ENCODE measurements around the gene LRMDA. TPM values are rescaled to one million over a fixed set of nuclear protein-coding genes. Genes with fewer than 3 reads are reported as not detected.

LRMDA gene
- total and polyA plus RNA-seq, 2 of the 4 experiments (the other 2 are of a cell fraction): 0.07 TPM; not detected in 1

GRCh38 chr10:75582102-75582501, 150.7 kb downstream of the LRMDA start:
- H2AK9ac ChIP-seq (replicated peaks; ENCODE audit: low read depth, low read length, poor library complexity): no peak overlapping the region
- no peak overlapping the region for H4K91ac ChIP-seq (ENCODE audit: insufficient read depth, low read depth, low read length)
- H2AK5ac ChIP-seq (ENCODE audit: low read depth, low read length): no peak overlapping the region
- H3K36me3 ChIP-seq (ENCODE audit: control insufficient read depth, insufficient read depth, low read length): no peaks in the 10 kb centered on the region
- H2BK15ac ChIP-seq (ENCODE audit: low read depth, low read length): no peak overlapping the region
- no peak overlapping the region for H3K4me3 ChIP-seq (ENCODE audit: insufficient read depth, low read depth, low read length)
- dilution Hi-C loops (cut with HindIII; ENCODE audit: low sequenced_read_pairs, unreplicated experiment) (no loop called here), in situ Hi-C loops (cut with MboI; ENCODE audit: low sequenced_read_pairs) (no loop called here), intact Hi-C loops (cut with micrococcal nuclease) (no loop called here)
- no CpG with 5 or more reads among the region's 1 CpG for WGBS, 2 experiments (ENCODE audit: extremely low coverage in 2 of 2, insufficient read length in 1 of 2)
- ATAC-seq (ENCODE audit: low read depth) (no peak), DNase-seq (no peak)
- no peaks in the 10 kb centered on the region for H3K4me1 ChIP-seq (ENCODE audit: control insufficient read depth, insufficient read depth, low read length)
- H4K20me1 ChIP-seq (ENCODE audit: insufficient read depth, low read length): no peaks in the 10 kb centered on the region
- H3K9me1 ChIP-seq (ENCODE audit: insufficient read depth, low read length): no peaks in the 10 kb centered on the region
- H4K5ac ChIP-seq (ENCODE audit: low read depth, low read length): no peak overlapping the region
- no peak overlapping the region for H3K27ac ChIP-seq (ENCODE audit: insufficient read depth, low read length)
- H2BK120ac ChIP-seq (ENCODE audit: low read depth, low read length): no peak overlapping the region
- no peak overlapping the region for H3K4me2 ChIP-seq (ENCODE audit: low read depth, low read length)
- CTCF ChIA-PET: no interaction called here
- no peak overlapping the region for H4K8ac ChIP-seq (ENCODE audit: low read depth in 2 of 2, low read length in 2 of 2)
- no peak overlapping the region for H3K9ac ChIP-seq (ENCODE audit: low read depth, low read length)
- POLR2A ChIA-PET (ENCODE audit: unreplicated experiment): no interaction called here
- no peak overlapping the region for H3K23ac ChIP-seq (ENCODE audit: low read depth, low read length)
- H2BK20ac ChIP-seq (ENCODE audit: low read depth, low read length): no peak overlapping the region
- no peak overlapping the region for H2BK5ac ChIP-seq (ENCODE audit: low read depth, low read length, poor library complexity, severe bottlenecking)
- no peak overlapping the region for H3K18ac ChIP-seq (ENCODE audit: low read depth, low read length)
- H3K9me3 ChIP-seq (ENCODE audit: control insufficient read depth, insufficient read depth, low read length): peaks cover 5% of the 10 kb centered on the region
- H3K4ac ChIP-seq (ENCODE audit: low read depth, low read length): no peak overlapping the region
- no peak overlapping the region for H2AFZ ChIP-seq (replicated peaks; ENCODE audit: low read length, poor library complexity)
- no TSS peak for BruUV-seq (replicated peaks)
- H3K79me1 ChIP-seq (ENCODE audit: low read depth in 1 of 2, low read length in 2 of 2): no peaks in the 10 kb centered on the region
- TF ChIP-seq RAD21 (IDR thresholded peaks at IDR 0.05; ENCODE audit: low read length) (no peak), CEBPB (IDR thresholded peaks at IDR 0.05; ENCODE audit: low read depth, low read length) (no peak), CHD1 (IDR thresholded peaks at IDR 0.05; ENCODE audit: low read depth, low read length) (no peak), RFX5 (IDR thresholded peaks at IDR 0.05; ENCODE audit: low read depth, low read length) (no peak), FOS (IDR thresholded peaks at IDR 0.05; ENCODE audit: low read depth, low read length) (no peak), MXI1 (IDR thresholded peaks at IDR 0.05; ENCODE audit: borderline replicate concordance, low read depth, low read length) (no peak), SMC3 (IDR thresholded peaks at IDR 0.05; ENCODE audit: low read depth, low read length) (no peak), NFE2L2 (IDR thresholded peaks at IDR 0.05; ENCODE audit: low read depth, low read length) (no peak), MAZ (IDR thresholded peaks at IDR 0.05; ENCODE audit: borderline replicate concordance, low read depth, low read length) (no peak), BHLHE40 (IDR thresholded peaks at IDR 0.05; ENCODE audit: low read depth, low read length) (no peak), POLR2A (IDR thresholded peaks at IDR 0.05; ENCODE audit: low read depth, low read length) (no peak), MAFK (IDR thresholded peaks at IDR 0.05; ENCODE audit: low read depth, low read length) (no peak), RCOR1 (IDR thresholded peaks at IDR 0.05; ENCODE audit: insufficient replicate concordance, low read length) (no peak)
- TF ChIP-seq, protein P1, sequence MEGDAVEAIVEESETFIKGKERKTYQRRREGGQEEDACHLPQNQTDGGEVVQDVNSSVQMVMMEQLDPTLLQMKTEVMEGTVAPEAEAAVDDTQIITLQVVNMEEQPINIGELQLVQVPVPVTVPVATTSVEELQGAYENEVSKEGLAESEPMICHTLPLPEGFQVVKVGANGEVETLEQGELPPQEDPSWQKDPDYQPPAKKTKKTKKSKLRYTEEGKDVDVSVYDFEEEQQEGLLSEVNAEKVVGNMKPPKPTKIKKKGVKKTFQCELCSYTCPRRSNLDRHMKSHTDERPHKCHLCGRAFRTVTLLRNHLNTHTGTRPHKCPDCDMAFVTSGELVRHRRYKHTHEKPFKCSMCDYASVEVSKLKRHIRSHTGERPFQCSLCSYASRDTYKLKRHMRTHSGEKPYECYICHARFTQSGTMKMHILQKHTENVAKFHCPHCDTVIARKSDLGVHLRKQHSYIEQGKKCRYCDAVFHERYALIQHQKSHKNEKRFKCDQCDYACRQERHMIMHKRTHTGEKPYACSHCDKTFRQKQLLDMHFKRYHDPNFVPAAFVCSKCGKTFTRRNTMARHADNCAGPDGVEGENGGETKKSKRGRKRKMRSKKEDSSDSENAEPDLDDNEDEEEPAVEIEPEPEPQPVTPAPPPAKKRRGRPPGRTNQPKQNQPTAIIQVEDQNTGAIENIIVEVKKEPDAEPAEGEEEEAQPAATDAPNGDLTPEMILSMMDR (conservative IDR thresholded peaks at IDR 0.05; ENCODE audit: low read depth, low read length): no peak
- TF ChIP-seq, protein P2, sequence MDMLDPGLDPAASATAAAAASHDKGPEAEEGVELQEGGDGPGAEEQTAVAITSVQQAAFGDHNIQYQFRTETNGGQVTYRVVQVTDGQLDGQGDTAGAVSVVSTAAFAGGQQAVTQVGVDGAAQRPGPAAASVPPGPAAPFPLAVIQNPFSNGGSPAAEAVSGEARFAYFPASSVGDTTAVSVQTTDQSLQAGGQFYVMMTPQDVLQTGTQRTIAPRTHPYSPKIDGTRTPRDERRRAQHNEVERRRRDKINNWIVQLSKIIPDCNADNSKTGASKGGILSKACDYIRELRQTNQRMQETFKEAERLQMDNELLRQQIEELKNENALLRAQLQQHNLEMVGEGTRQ (IDR thresholded peaks at IDR 0.05; ENCODE audit: low read depth, low read length): no peak
- TF ChIP-seq, protein P3, sequence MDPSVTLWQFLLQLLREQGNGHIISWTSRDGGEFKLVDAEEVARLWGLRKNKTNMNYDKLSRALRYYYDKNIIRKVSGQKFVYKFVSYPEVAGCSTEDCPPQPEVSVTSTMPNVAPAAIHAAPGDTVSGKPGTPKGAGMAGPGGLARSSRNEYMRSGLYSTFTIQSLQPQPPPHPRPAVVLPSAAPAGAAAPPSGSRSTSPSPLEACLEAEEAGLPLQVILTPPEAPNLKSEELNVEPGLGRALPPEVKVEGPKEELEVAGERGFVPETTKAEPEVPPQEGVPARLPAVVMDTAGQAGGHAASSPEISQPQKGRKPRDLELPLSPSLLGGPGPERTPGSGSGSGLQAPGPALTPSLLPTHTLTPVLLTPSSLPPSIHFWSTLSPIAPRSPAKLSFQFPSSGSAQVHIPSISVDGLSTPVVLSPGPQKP (IDR thresholded peaks at IDR 0.05; ENCODE audit: borderline replicate concordance, low read depth, low read length): no peak
- H3K56ac ChIP-seq (ENCODE audit: extremely low read depth, insufficient read depth, low read length): no peak overlapping the region
- no peak overlapping the region for H3K14ac ChIP-seq (replicated peaks; ENCODE audit: low read depth, low read length)
- no peaks in the 10 kb centered on the region for H3K27me3 ChIP-seq (ENCODE audit: control insufficient read depth, insufficient read depth, low read length)

Measured in IMR-90 (cell line).